PC-3 (cell line): ENCODE measurements around the gene DAND5.

Experiments
- EZH2 ChIP-seq: fragments of 300-600 bp; sonication (generic); IDR thresholded peaks from one replicate; pipeline ENCODE4 v1.6.1; 2017; ENCODE audit warnings: antibody characterized with exemption, mild to moderate bottlenecking, low read length; ENCODE audit not compliant: unreplicated experiment
- EZH2phosphoT487 ChIP-seq: fragments of 300-600 bp; sonication (generic); IDR thresholded peaks from 2 replicates; pipeline ENCODE4 v1.6.1; 2018; ENCODE audit warnings: mild to moderate bottlenecking, antibody characterized with exemption, low read length, borderline replicate concordance
- TF ChIP-seq, protein P1 (sequence below): fragments of 300-600 bp; sonication (generic); conservative IDR thresholded peaks from 2 replicates; pipeline ENCODE4 v1.5.1; 2017; ENCODE audit warnings: antibody characterized with exemption, low read depth, mild to moderate bottlenecking, low read length

DNA sequence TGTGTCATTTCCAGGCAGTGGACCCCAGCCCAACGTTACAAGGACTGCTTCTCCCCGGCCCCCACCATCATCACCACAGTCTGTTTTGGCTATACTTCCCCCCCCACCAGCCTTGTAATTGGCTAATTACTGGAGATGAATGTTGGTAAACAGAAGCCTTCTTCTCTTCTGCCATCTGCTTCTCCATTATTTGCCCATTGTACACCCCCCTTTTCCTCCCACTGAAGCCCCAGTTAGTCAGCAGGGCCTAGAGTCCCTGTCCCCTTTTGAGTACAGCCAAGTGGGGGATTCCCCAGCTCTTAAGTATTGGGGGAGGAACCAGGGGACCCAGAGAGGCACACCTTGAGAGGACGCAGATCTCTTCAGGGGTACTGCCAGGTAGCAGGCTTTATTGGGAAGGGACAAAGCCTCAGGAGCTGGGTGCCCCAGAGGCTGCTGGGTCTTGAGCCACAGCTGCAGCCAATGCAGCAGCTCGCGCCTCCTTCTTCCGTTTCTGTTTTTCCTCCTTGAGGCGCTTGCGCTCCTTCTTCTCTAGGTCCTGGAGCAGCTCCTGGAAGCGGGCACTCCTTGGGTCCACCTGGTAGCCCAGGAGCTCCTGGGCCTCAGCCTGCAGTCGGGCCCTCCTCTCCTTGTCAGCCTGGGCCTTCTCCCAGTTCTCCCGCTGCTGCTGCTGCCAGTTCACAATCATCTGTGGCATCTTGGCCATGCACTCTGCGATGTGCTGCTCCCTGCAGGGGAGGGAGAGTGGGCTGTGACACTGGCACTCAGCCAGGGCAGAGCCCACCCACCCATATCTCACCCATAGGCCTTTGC, 15.4 kb upstream of the DAND5 start:
- TF ChIP-seq, protein P1, sequence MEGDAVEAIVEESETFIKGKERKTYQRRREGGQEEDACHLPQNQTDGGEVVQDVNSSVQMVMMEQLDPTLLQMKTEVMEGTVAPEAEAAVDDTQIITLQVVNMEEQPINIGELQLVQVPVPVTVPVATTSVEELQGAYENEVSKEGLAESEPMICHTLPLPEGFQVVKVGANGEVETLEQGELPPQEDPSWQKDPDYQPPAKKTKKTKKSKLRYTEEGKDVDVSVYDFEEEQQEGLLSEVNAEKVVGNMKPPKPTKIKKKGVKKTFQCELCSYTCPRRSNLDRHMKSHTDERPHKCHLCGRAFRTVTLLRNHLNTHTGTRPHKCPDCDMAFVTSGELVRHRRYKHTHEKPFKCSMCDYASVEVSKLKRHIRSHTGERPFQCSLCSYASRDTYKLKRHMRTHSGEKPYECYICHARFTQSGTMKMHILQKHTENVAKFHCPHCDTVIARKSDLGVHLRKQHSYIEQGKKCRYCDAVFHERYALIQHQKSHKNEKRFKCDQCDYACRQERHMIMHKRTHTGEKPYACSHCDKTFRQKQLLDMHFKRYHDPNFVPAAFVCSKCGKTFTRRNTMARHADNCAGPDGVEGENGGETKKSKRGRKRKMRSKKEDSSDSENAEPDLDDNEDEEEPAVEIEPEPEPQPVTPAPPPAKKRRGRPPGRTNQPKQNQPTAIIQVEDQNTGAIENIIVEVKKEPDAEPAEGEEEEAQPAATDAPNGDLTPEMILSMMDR = no peak
- TF ChIP-seq EZH2 = no peak
- no peak for TF ChIP-seq EZH2phosphoT487
